ENCODE measurements around the gene ZNF318. TPM values are rescaled to one million over a fixed set of nuclear protein-coding genes. Genes with fewer than 3 reads are reported as not detected.

Gene ZNF318
- total RNA-seq, 1 experiment from 2014 or later = 15.8 TPM

DNA sequence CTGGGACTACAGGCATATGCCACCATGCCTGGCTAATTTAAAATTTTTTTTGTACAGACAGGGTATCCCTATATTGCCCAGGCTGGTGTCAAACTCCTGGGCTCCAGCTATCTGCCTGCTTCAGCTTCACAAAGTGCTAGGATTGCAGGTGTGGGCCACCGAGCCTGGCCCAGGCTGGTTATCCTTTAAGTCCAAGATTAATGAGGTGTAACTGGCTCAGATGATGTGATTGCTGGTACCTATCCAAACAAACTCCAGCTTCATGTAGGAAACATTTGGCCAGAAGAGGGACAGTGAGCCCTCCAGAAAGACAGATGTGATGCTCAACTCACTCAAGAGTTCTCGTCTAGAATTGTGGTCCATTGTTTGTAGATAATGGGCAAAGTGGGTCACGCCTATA lies 9.2 kb upstream of the ZNF318 start:
- H3K27ac Mint-ChIP-seq (ENCODE audit: unreplicated experiment) = no peak overlapping the region
- no peak overlapping the region for H3K4me3 Mint-ChIP-seq (ENCODE audit: low read depth, unreplicated experiment)
- peaks cover 46% of the 10 kb centered on the region for H3K27me3 Mint-ChIP-seq (ENCODE audit: unreplicated experiment)
- TF ChIP-seq, protein P1, sequence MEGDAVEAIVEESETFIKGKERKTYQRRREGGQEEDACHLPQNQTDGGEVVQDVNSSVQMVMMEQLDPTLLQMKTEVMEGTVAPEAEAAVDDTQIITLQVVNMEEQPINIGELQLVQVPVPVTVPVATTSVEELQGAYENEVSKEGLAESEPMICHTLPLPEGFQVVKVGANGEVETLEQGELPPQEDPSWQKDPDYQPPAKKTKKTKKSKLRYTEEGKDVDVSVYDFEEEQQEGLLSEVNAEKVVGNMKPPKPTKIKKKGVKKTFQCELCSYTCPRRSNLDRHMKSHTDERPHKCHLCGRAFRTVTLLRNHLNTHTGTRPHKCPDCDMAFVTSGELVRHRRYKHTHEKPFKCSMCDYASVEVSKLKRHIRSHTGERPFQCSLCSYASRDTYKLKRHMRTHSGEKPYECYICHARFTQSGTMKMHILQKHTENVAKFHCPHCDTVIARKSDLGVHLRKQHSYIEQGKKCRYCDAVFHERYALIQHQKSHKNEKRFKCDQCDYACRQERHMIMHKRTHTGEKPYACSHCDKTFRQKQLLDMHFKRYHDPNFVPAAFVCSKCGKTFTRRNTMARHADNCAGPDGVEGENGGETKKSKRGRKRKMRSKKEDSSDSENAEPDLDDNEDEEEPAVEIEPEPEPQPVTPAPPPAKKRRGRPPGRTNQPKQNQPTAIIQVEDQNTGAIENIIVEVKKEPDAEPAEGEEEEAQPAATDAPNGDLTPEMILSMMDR (IDR thresholded peaks at IDR 0.05; ENCODE audit: unreplicated experiment) = no peak
- H3K36me3 Mint-ChIP-seq (ENCODE audit: insufficient read depth, unreplicated experiment) = no peaks in the 10 kb centered on the region
- no peaks in the 10 kb centered on the region for H3K9me3 Mint-ChIP-seq (ENCODE audit: low read depth, unreplicated experiment)
- no peaks in the 10 kb centered on the region for H3K4me1 Mint-ChIP-seq (ENCODE audit: low read depth, unreplicated experiment)
- CTCF ChIA-PET = interaction anchor here (1.0 to 1.3 kb wide), 3 partner anchors 8 to 70 kb away, joined by 3 to 5 read pairs (median 3); no protein-coding TSS in a partner anchor
- intact Hi-C loops (cut with micrococcal nuclease; ENCODE audit: unreplicated experiment) = no loop called here
- BruUV-seq (replicated peaks) = no TSS peak
- no peak for DNase-seq

DNA sequence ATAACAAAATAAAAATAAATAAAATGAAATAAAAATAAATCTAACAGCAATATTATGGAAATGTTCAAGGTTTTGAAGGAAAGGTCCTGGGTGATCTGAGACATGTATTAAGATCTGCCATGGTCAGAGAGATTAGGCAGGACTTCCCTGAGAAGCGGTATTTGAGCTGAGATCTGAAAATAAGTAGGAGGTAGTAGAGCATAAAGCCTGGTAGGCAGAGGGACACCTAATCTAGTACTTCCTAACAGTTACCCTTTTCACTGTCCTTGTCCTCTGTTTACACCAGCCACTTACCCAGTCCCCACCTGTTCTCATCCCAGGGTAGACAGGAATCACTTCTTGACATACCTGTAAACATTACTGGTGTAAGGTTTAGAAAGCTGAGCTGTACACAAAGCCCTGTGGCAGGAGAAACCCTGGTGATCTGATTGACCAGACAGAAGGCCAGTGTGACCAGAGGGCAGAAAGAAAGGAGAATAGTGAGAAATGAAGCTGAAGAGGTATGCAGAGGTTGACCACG lies 8.3 kb upstream of the ZNF318 start:
- intact Hi-C loops (cut with micrococcal nuclease; ENCODE audit: unreplicated experiment) = no loop called here
- no peak overlapping the region for H3K27ac Mint-ChIP-seq (ENCODE audit: unreplicated experiment)

DNA sequence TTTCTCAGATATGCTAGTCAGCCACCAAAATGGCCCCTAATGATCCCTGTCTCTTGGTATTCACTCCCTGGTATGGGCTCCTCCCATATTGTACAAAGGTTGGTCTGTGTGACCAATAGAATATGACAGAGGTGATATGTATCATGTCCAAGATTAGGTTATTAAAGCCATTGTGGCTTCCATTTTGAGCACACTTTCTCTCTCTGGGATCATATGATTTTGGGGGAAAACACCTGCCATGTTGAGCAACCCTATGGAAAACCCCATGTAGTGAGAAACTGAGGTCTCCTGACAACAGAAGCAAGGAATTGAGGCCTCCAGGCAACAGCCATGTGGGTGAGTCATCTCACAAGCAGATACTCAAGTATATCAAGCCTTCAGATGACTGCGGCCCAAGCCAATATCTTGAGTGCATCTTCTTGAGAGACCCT lies 7.1 kb upstream of the ZNF318 start:
- CTCF ChIA-PET = interaction anchor here (0.6 kb wide), 1 partner anchor 90 kb away, joined by 6 read pairs; no protein-coding TSS in a partner anchor
- TF ChIP-seq, protein P1 (IDR thresholded peaks at IDR 0.05; ENCODE audit: unreplicated experiment) = no peak
- H3K36me3 Mint-ChIP-seq (ENCODE audit: insufficient read depth, unreplicated experiment) = no peaks in the 10 kb centered on the region
- H3K4me1 Mint-ChIP-seq (ENCODE audit: low read depth, unreplicated experiment) = no peaks in the 10 kb centered on the region
- no peak for DNase-seq
- intact Hi-C loops (cut with micrococcal nuclease; ENCODE audit: unreplicated experiment) = no loop called here
- BruUV-seq (replicated peaks) = no TSS peak
- H3K4me3 Mint-ChIP-seq (ENCODE audit: low read depth, unreplicated experiment) = no peak overlapping the region
- H3K27me3 Mint-ChIP-seq (ENCODE audit: unreplicated experiment) = peaks cover 25% of the 10 kb centered on the region
- H3K27ac Mint-ChIP-seq (ENCODE audit: unreplicated experiment) = no peak overlapping the region
- no peaks in the 10 kb centered on the region for H3K9me3 Mint-ChIP-seq (ENCODE audit: low read depth, unreplicated experiment)

More for the DNA sequence above, 8.3 kb upstream of the ZNF318 start:
- CTCF ChIA-PET = interaction anchor here (0.6 to 1.3 kb wide), 4 partner anchors 9 to 1143 kb away, joined by 3 to 5 read pairs (median 3); no protein-coding TSS in a partner anchor
- no peaks in the 10 kb centered on the region for H3K9me3 Mint-ChIP-seq (ENCODE audit: low read depth, unreplicated experiment)
- no TSS peak for BruUV-seq (replicated peaks)
- H3K36me3 Mint-ChIP-seq (ENCODE audit: insufficient read depth, unreplicated experiment) = no peaks in the 10 kb centered on the region
- peaks cover 37% of the 10 kb centered on the region for H3K27me3 Mint-ChIP-seq (ENCODE audit: unreplicated experiment)
- no peaks in the 10 kb centered on the region for H3K4me1 Mint-ChIP-seq (ENCODE audit: low read depth, unreplicated experiment)
- no peak overlapping the region for H3K4me3 Mint-ChIP-seq (ENCODE audit: low read depth, unreplicated experiment)
- TF ChIP-seq, protein P1 (IDR thresholded peaks at IDR 0.05; ENCODE audit: unreplicated experiment) = no peak
- DNase-seq = no peak

DNA sequence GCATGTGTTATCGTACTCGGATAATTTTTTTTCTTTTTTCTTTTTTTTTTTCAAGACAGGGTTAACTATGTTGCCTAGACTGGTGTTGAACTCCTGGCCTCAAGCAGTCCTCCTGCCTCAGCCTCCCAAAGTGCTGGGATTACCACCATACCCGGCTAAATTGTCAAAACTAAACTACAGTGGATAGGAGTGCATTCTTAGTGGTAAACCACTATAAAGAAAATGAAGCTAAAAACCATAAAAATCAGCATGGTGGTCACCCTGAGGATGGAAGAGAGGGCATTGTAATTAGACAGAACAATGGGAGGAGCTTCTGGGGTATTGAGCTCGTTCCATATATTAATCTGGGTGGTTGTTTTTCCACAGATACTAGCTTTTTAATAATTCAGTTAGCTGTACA lies 6.2 kb upstream of the ZNF318 start:
- no peak overlapping the region for H3K27ac Mint-ChIP-seq (ENCODE audit: unreplicated experiment)
- no peak overlapping the region for H3K4me3 Mint-ChIP-seq (ENCODE audit: low read depth, unreplicated experiment)
- CTCF ChIA-PET = interaction anchor here (0.6 to 0.7 kb wide), 3 partner anchors 47 to 184 kb away, joined by 3 to 6 read pairs (median 3); no protein-coding TSS in a partner anchor
- intact Hi-C loops (cut with micrococcal nuclease; ENCODE audit: unreplicated experiment) = no loop called here
- no peak for DNase-seq
- peaks cover 16% of the 10 kb centered on the region for H3K27me3 Mint-ChIP-seq (ENCODE audit: unreplicated experiment)
- no peaks in the 10 kb centered on the region for H3K36me3 Mint-ChIP-seq (ENCODE audit: insufficient read depth, unreplicated experiment)
- no peaks in the 10 kb centered on the region for H3K4me1 Mint-ChIP-seq (ENCODE audit: low read depth, unreplicated experiment)
- no TSS peak for BruUV-seq (replicated peaks)
- TF ChIP-seq, protein P1 (IDR thresholded peaks at IDR 0.05; ENCODE audit: unreplicated experiment) = no peak
- no peaks in the 10 kb centered on the region for H3K9me3 Mint-ChIP-seq (ENCODE audit: low read depth, unreplicated experiment)
